HG03442 (cell line): ENCODE data around the gene SREK1.
"Not testable (repeated sequence)": the region's sequence is repeated elsewhere in the genome, so short reads cannot be mapped to it uniquely, and the experiment has no call there.

Source experiments
- ATAC-seq: cut with Tn5 transposase; IDR thresholded peaks from one replicate; pipeline ENCODE4 v1.9.1; 2021; ENCODE audit warnings: mild to moderate bottlenecking, moderate library complexity; ENCODE audit not compliant: unreplicated experiment

The SREK1 gene

GRCh38 chr5:66213533-66213932, 69.4 kb downstream of the SREK1 start:
- no peak for ATAC-seq

GRCh38 chr5:66222455-66222854, 78.4 kb downstream of the SREK1 start:
- no peak for ATAC-seq

GRCh38 chr5:66222896-66223295, 78.8 kb downstream of the SREK1 start:
- ATAC-seq: not testable (repeated sequence)

- no peak for ATAC-seq
Observed at GRCh38 chr5:66223637-66224036, 79.5 kb downstream of the SREK1 start.

GRCh38 chr5:66224274-66224673, 80.2 kb downstream of the SREK1 start:
- ATAC-seq: no peak

- no peak for ATAC-seq
Observed at GRCh38 chr5:66224773-66225553, 80.9 kb downstream of the SREK1 start.

- no peak for ATAC-seq
Observed at GRCh38 chr5:66230551-66230950, 86.5 kb downstream of the SREK1 start.

- no peak for ATAC-seq
Observed at GRCh38 chr5:66231508-66231907, 87.4 kb downstream of the SREK1 start.

GRCh38 chr5:66232275-66232674, 88.2 kb downstream of the SREK1 start:
- no peak for ATAC-seq

- ATAC-seq: no peak
Observed at GRCh38 chr5:66232706-66233445, 88.8 kb downstream of the SREK1 start.
